ENCODE measurements around the gene ANKS1A.
A peak's percentile ranks its signal among the peaks of the same experiment; 100 is the strongest.

The ANKS1A gene

GRCh38 chr6:35036059-35036827 is 147.2 kb downstream of the ANKS1A start:
- TF ChIP-seq, protein P1, sequence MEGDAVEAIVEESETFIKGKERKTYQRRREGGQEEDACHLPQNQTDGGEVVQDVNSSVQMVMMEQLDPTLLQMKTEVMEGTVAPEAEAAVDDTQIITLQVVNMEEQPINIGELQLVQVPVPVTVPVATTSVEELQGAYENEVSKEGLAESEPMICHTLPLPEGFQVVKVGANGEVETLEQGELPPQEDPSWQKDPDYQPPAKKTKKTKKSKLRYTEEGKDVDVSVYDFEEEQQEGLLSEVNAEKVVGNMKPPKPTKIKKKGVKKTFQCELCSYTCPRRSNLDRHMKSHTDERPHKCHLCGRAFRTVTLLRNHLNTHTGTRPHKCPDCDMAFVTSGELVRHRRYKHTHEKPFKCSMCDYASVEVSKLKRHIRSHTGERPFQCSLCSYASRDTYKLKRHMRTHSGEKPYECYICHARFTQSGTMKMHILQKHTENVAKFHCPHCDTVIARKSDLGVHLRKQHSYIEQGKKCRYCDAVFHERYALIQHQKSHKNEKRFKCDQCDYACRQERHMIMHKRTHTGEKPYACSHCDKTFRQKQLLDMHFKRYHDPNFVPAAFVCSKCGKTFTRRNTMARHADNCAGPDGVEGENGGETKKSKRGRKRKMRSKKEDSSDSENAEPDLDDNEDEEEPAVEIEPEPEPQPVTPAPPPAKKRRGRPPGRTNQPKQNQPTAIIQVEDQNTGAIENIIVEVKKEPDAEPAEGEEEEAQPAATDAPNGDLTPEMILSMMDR (conservative IDR thresholded peaks at IDR 0.05; ENCODE audit: low read depth, low read length) = no peak
- no peak for DNase-seq (ENCODE audit: low read depth)

DNA sequence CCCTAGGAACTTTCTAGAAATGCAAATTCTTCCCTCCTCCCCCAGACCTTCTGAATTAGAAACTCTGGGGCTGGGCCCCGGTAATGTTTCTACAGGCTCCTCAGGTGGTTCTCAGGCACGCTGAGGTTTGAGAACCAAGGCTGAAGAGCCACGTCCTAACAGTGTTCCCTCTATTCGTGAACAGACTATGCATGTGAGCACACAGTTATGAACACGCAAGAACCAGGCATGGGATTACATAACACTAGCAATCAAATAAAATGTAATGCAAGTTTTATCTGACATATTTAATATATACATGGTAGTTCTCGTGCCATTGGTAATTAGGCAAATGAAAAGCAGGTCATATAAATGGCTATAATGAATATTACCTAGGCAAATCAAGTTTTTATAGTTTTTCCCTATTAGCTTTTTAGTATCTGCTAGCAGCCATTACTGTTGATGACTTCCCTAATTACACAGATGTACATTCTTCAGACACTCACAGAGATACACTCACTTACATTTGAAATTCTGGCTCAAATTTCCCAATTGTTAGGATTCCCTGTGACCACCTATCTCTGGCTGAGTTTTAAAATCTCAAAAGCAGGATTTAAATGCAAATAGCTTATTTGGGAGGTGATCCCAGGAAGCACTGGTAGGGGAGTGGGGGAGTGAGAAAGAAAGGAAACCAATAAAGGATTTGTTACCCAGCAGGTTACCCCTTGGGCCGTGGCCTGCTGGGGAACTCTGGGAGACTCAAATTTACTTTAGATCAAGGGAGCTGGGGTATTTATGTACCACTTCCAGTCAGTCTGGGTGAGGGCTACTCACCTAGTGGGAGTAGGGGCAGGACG is 148.0 kb downstream of the ANKS1A start:
- TF ChIP-seq, protein P1 (conservative IDR thresholded peaks at IDR 0.05; ENCODE audit: low read depth, low read length) = no peak
- no peak for DNase-seq (ENCODE audit: low read depth)
- no peak overlapping the region for H3K4me3 ChIP-seq (ENCODE audit: low read depth, low read length)

More at GRCh38 chr6:35036059-35036827, 147.2 kb downstream of the ANKS1A start:
- no peak overlapping the region for H3K4me3 ChIP-seq (ENCODE audit: low read depth, low read length)

- TF ChIP-seq, protein P1 (conservative IDR thresholded peaks at IDR 0.05; ENCODE audit: low read depth, low read length) = no peak
- H3K4me3 ChIP-seq (ENCODE audit: low read depth, low read length) = no peak overlapping the region
- DNase-seq (ENCODE audit: low read depth) = no peak
These were observed 148.6 kb downstream of the ANKS1A start for GRCh38 chr6:35037664-35038038.

GRCh38 chr6:35038076-35038475 is 149.0 kb downstream of the ANKS1A start:
- H3K4me3 ChIP-seq (ENCODE audit: low read depth, low read length) = no peak overlapping the region
- DNase-seq (ENCODE audit: low read depth) = no peak
- TF ChIP-seq, protein P1 (conservative IDR thresholded peaks at IDR 0.05; ENCODE audit: low read depth, low read length) = no peak

DNA sequence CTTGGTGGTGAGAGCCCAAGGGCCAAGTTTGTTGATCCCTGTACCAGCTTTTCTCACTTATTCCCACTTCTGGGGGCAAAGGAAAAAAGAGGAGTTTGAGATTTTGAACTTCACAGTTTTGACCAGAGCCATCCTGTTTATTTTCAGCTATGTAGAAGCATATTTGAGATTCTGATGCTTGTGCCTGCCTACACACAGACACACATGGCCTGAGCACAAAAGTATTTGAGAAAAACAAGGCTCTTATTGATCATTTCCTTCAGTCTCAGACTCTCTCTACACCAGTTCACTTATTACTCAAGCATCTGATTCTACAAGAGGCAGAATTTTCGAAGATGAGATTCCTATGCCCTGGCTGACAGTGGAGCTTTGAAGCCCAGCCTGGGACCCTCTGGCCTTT is 151.3 kb downstream of the ANKS1A start:
- H3K4me3 ChIP-seq (ENCODE audit: low read depth, low read length) = no peak overlapping the region
- DNase-seq (ENCODE audit: low read depth) = peak; percentile 31
- TF ChIP-seq, protein P1 (conservative IDR thresholded peaks at IDR 0.05; ENCODE audit: low read depth, low read length) = no peak

DNA sequence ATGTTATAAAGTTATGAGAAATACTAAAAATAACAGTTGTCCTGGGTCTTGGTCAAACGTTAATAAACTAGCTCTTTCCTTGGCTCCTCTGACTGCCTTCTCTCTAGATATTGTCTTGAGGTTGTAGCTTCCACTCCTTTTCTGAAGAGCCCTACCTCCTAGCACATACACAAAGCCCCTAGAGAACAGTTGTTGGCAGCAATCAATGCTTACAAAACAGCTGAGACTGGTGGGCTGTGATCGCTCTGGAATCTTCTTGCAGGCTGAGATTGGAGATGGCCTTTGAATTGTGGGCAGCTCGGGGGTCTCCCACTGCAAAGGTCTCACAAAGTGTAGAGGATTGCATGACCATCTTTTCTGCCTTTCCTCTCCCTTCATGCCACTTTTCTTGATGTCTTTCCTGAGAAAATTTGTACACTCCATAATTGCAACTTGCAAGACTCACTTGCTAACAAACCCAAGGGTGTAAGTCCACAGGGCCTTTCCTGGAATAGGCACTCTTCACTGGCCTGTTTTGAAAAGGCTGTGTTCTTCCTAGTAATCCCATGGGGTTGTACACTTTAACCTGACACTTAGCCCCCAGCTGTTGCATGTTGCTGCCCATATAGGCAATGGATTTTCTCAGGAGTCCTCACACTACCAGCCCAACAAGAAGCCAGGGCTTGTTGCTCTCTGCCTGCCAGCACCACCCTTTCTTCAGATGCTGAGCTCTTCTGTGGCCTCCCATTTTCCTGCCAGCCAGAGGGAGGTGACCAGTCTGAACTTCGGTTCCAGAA is 152.2 kb downstream of the ANKS1A start:
- H3K4me3 ChIP-seq (ENCODE audit: low read depth, low read length) = no peak overlapping the region
- DNase-seq (ENCODE audit: low read depth) = no peak
- TF ChIP-seq, protein P1 (conservative IDR thresholded peaks at IDR 0.05; ENCODE audit: low read depth, low read length) = no peak

Data from choroid plexus epithelial cell (primary cell).